Lower leg skin (tissue), 4 donors: ENCODE data around the gene ENTPD3. TPM values are rescaled to one million over a fixed set of nuclear protein-coding genes. Genes with fewer than 3 reads are reported as not detected.
"Not testable (repeated sequence)": the region's sequence is repeated elsewhere in the genome, so short reads cannot be mapped to it uniquely, and the experiment has no call there.

Source experiments
- DNase-seq, 2 donors: peaks; one replicate each; pipeline ENCODE4 v3.0.0-alpha.2; 2019; ENCODE audit warnings: low spot score in 2 of 2
- H3K4me3 ChIP-seq: fragments of 200-600 bp; sonication (generic); 2 replicates; pipeline ENCODE4 v1.5.1; 2017; ENCODE audit warnings: mild to moderate bottlenecking, low read depth; ENCODE audit not compliant: poor library complexity, severe bottlenecking
- POLR2A ChIP-seq, 2 donors: fragments of 450-650 bp; IDR thresholded peaks; one replicate each; pipeline ENCODE4 v1.6.1; 2016 to 2017; ENCODE audit warnings: antibody characterized with exemption in 2 of 2, mild to moderate bottlenecking in 1 of 2, moderate library complexity in 1 of 2
- WGBS, 2 donors: methylation state at CpG; one replicate each; pipeline ENCODE4 v1.1.5; 2018; 5-methylcytosine and 5-hydroxymethylcytosine counted together
- intact Hi-C: fragments of 100-400 bp; cut with DNase I; formaldehyde crosslinking; loops from one replicate; pipeline ENCODE4 v1.15.0; 2023; ENCODE audit warnings: low total_unique reads
- total RNA-seq, 4 donors: library from RNA; depleted of rRNA; stranded (reverse); fragments of >200 nt; gene quantifications; one replicate each; pipeline ENCODE4 v1.1.0, GENCODE V29; 2016
- TF ChIP-seq, protein P1 (sequence below), 3 donors: fragments of 450-650 bp; IDR thresholded peaks; one replicate each; pipeline ENCODE4 v1.5.1; 2016; ENCODE audit warnings: antibody characterized with exemption in 3 of 3, mild to moderate bottlenecking in 3 of 3, moderate library complexity in 2 of 3

Gene ENTPD3
- total RNA-seq, 4 donors from 2014 or later: 4.9 to 6.2 (median 5.4) TPM

- peak overlapping the region; percentile 50 for H3K4me3 ChIP-seq
- no peak for DNase-seq
- intact Hi-C loops: loop anchor here (10.0 kb wide), 1 partner anchor 132 kb away; no protein-coding TSS in a partner anchor
- no peak for TF ChIP-seq POLR2A (IDR thresholded peaks at IDR 0.05)
- 51 to 55% methylated on average over 29 of the region's 29 CpGs for WGBS, 2 donors
Observed at GRCh38 chr3:40456279-40456939, 69.4 kb downstream of the ENTPD3 start.

DNA sequence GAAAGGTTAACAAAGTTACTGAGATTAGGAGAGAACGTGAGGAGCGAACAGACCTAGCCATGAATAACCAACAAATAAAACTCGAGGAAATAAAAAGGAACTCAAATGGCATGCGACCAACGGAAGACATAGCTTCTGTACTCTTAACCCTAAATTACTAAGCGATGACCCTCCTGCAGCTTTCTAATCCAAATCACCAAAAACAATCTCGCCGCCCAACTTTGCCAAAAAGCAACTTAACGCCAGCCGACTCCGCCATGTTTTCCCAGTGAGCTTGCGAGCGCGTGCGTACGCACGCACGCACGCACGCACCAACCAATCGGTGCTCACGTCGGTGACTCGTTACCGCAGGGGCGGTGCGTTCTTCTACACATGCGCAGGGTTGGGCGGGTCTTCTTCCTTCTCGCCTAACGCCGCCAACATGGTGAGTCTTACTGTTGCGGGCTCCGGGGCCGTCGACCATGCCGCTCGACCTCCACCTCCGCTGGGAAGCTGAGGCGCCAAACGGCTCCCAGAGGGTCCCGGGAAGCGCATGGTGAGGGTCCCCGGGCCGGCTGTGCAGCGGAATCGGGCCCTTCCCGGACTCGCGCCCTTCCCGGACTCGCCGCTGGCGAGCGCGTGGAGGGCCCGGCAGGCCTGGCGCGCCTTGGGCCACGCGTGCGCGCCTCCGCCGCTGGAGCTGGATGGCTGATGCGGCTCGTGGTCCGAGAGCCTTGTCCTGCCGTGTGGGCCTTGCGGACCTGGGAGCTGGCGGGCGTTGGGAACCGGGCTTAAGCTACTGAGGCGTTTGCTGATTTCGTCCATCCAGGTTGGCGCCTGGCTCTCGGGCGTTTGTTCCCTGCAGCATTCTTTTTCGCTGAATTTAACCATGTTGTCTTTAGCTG, 70.2 kb downstream of the ENTPD3 start, which contains the start of gene RPL14:
TSS of gene RPL14 (plus strand) at position 400 of the 884 bp plus-strand sequence. CDS start at position 533, 133 bp downstream.
- H3K4me3 ChIP-seq: peak within 1 kb of the TSS; percentile 90
- DNase-seq: peak; percentile 97 to 99
- 0 to 1% methylated on average over 46 to 51 of the region's 79 CpGs for WGBS, 2 donors
- intact Hi-C loops: loop anchor here (10.0 kb wide), 1 partner anchor 132 kb away; no protein-coding TSS in a partner anchor
- TF ChIP-seq, protein P1, sequence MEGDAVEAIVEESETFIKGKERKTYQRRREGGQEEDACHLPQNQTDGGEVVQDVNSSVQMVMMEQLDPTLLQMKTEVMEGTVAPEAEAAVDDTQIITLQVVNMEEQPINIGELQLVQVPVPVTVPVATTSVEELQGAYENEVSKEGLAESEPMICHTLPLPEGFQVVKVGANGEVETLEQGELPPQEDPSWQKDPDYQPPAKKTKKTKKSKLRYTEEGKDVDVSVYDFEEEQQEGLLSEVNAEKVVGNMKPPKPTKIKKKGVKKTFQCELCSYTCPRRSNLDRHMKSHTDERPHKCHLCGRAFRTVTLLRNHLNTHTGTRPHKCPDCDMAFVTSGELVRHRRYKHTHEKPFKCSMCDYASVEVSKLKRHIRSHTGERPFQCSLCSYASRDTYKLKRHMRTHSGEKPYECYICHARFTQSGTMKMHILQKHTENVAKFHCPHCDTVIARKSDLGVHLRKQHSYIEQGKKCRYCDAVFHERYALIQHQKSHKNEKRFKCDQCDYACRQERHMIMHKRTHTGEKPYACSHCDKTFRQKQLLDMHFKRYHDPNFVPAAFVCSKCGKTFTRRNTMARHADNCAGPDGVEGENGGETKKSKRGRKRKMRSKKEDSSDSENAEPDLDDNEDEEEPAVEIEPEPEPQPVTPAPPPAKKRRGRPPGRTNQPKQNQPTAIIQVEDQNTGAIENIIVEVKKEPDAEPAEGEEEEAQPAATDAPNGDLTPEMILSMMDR (IDR thresholded peaks at IDR 0.05): no peak
- TF ChIP-seq POLR2A (IDR thresholded peaks at IDR 0.05): peak in 1 of 2 donors; percentile 30

DNA sequence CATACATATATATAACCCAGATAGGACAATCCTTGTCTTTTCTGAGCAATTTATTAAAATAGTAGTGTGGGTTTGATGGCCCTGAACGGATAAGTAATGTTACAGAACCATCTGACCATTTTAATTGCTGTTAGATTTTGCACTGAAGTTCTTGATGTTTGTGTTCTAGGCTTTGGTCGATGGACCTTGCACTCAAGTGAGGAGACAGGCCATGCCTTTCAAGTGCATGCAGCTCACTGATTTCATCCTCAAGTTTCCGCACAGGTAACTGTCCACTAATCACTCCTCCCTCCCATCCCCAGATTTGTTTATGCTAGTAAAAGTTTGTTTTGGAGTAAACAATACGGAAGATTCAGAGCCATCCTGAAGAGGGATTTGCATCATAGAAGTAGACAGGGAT, 71.5 kb downstream of the ENTPD3 start:
- TF ChIP-seq, protein P1 (IDR thresholded peaks at IDR 0.05): no peak
- TF ChIP-seq POLR2A (IDR thresholded peaks at IDR 0.05): no peak
- no peak for DNase-seq
- WGBS, 2 donors: 88 to 96% methylated on average over 4 of the region's 4 CpGs
- intact Hi-C loops: loop anchor here (10.0 kb wide), 1 partner anchor 134 kb away; no protein-coding TSS in a partner anchor
- no peak overlapping the region for H3K4me3 ChIP-seq

- DNase-seq, H3K4me3 ChIP-seq, intact Hi-C loops: not testable (repeated sequence)
- 87 to 88% methylated on average over 6 of the region's 6 CpGs for WGBS, 2 donors
Observed at GRCh38 chr3:40460481-40460880, 73.5 kb downstream of the ENTPD3 start.

GRCh38 chr3:40461161-40461560, 74.2 kb downstream of the ENTPD3 start:
- DNase-seq: no peak
- no peak overlapping the region for H3K4me3 ChIP-seq

DNA sequence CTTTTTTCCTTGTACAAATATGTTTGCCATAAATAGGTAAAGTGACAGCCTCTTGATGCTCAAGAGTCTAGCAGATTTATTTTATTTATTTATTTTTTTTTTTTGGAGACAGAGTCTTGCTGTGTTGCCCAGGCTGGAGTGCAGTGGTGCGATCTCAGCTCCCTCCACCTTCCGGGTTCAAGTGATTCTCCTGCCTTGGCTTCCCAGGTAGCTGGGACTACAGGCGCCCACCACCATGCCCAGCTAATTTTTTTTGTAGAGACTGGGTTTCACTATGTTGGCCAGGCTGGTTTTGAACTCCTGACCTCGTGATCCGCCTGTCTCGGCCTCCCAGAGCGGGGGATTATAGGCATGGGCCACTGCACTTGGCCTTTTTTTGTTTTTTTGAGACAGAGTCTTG, 75.9 kb downstream of the ENTPD3 start:
- intact Hi-C loops, DNase-seq, H3K4me3 ChIP-seq: not testable (repeated sequence)
- WGBS, 2 donors: 90 to 96% methylated on average over 7 of the region's 7 CpGs

More at GRCh38 chr3:40461161-40461560, 74.2 kb downstream of the ENTPD3 start:
- TF ChIP-seq POLR2A (IDR thresholded peaks at IDR 0.05): no peak
- TF ChIP-seq, protein P1 (IDR thresholded peaks at IDR 0.05): no peak
- intact Hi-C loops: no loop called here
- 65 to 71% methylated on average over 3 of the region's 3 CpGs for WGBS, 2 donors

DNA sequence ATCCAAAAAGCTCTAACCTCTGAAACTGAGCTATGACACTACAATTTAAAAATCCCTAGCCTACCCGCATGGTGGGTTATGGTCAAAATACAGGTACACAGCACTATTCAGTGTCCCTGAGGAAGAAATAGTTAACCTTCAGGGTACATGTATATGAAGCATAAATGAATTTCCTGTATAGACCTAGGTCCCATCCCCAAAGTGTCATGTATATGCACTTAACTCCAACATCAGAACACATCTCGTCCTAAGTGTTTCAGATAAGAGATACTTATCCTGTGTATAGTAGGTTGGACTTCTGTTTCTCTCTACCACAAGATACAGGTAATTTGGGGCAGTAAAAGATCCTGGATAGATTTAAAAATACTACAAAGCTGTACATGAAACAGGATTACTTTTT, 76.6 kb downstream of the ENTPD3 start:
- no peak for DNase-seq
- no peak for TF ChIP-seq POLR2A (IDR thresholded peaks at IDR 0.05)
- TF ChIP-seq, protein P1 (IDR thresholded peaks at IDR 0.05): no peak
- intact Hi-C loops: no loop called here
- H3K4me3 ChIP-seq: no peak overlapping the region
- WGBS, 2 donors: 88 to 90% methylated on average over 2 of the region's 2 CpGs
